NB4 (cell line): ENCODE results near the gene ECEL1.

Experiments used
- DNase-seq: peaks from one replicate; pipeline ENCODE4 v3.0.0; 2010; ENCODE audit warnings: low read depth
- H3K4me3 ChIP-seq: one replicate; pipeline ENCODE4 v1.5.1; 2011; ENCODE audit warnings: mild to moderate bottlenecking, low read depth, low read length, moderate library complexity
- CTCF ChIP-seq: IDR thresholded peaks from one replicate; pipeline ENCODE4 v1.5.1; 2012; ENCODE audit warnings: low read depth, low read length
- MAX ChIP-seq: IDR thresholded peaks from 2 replicates; pipeline ENCODE4 v1.6.1; 2011; ENCODE audit warnings: low read depth, low read length
- MYC ChIP-seq: IDR thresholded peaks from 2 replicates; pipeline ENCODE4 v1.6.1; 2011; ENCODE audit warnings: low read depth, low read length
- POLR2A ChIP-seq: IDR thresholded peaks from 2 replicates; pipeline ENCODE4 v1.6.1; 2011; ENCODE audit warnings: mild to moderate bottlenecking; ENCODE audit not compliant: insufficient read length; ENCODE audit errors: extremely low read depth

The ECEL1 gene

GRCh38 chr2:232478571-232479340, 8.9 kb downstream of the ECEL1 start:
- no peak for DNase-seq
- H3K4me3 ChIP-seq, result no peak overlapping the region
- no peak for TF ChIP-seq MYC
- TF ChIP-seq POLR2A, result no peak

GRCh38 chr2:232477751-232478510, 9.7 kb downstream of the ECEL1 start:
- DNase-seq, result no peak
- no peak overlapping the region for H3K4me3 ChIP-seq
- TF ChIP-seq CTCF (no peak), POLR2A (no peak), MYC (no peak), MAX (no peak)

GRCh38 chr2:232476791-232477190, 10.8 kb downstream of the ECEL1 start:
- H3K4me3 ChIP-seq, result no peak overlapping the region
- no peak for TF ChIP-seq CTCF
- TF ChIP-seq MYC, result no peak
- no peak for TF ChIP-seq POLR2A
- no peak for TF ChIP-seq MAX
- no peak for DNase-seq

- TF ChIP-seq MAX, result no peak
- no peak for TF ChIP-seq MYC
- no peak for TF ChIP-seq CTCF
- TF ChIP-seq POLR2A, result no peak
- no peak overlapping the region for H3K4me3 ChIP-seq
- no peak for DNase-seq
Measured at GRCh38 chr2:232476045-232476444, 11.6 kb downstream of the ECEL1 start.

- no peak for TF ChIP-seq MYC
- TF ChIP-seq CTCF, result no peak
- no peak overlapping the region for H3K4me3 ChIP-seq
- DNase-seq, result no peak
Measured at GRCh38 chr2:232473467-232473890, 14.2 kb downstream of the ECEL1 start.

GRCh38 chr2:232466221-232466620, 21.4 kb downstream of the ECEL1 start:
- no peak for DNase-seq
- H3K4me3 ChIP-seq, result no peak overlapping the region
- TF ChIP-seq CTCF, result no peak
- TF ChIP-seq POLR2A, result no peak
- no peak for TF ChIP-seq MAX
- no peak for TF ChIP-seq MYC
